GM12864 (cell line): Measurements from ENCODE around the gene TIE1.

Experiments used
- DNase-seq: peaks from one replicate; pipeline ENCODE4 v3.0.0-alpha.2; 2011; ENCODE audit warnings: low read depth
- H3K4me3 ChIP-seq: 2 replicates; pipeline ENCODE4 v1.5.1; 2011; ENCODE audit warnings: mild to moderate bottlenecking, low read depth, low read length, control low read depth
- CTCF ChIP-seq: IDR thresholded peaks from 2 replicates; pipeline ENCODE4 v1.5.1; 2011; ENCODE audit warnings: low read depth, mild to moderate bottlenecking, moderate library complexity, low read length, control low read depth, inconsistent platforms; ENCODE audit errors: missing control alignments

Gene TIE1

DNA sequence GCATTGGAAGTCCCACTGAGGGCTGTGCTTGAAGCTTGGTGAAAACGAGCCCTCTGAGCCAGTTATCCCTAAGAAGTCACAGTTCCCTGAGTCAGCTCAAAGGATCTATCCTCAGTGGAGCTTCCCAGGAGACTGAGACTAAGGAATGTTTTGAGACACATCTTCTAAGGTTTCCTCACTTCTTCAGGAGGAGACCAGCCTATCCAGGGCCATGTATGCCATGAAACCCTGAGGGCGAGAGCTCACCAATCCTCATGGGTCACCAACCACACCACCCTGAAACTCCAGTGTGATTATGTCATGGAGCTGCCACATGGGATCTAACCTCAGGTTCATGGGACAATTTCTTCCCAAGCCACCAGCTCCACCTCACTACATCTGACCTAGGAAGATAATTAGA, 7.6 kb upstream of the TIE1 start:
- TF ChIP-seq CTCF, result no peak

DNA sequence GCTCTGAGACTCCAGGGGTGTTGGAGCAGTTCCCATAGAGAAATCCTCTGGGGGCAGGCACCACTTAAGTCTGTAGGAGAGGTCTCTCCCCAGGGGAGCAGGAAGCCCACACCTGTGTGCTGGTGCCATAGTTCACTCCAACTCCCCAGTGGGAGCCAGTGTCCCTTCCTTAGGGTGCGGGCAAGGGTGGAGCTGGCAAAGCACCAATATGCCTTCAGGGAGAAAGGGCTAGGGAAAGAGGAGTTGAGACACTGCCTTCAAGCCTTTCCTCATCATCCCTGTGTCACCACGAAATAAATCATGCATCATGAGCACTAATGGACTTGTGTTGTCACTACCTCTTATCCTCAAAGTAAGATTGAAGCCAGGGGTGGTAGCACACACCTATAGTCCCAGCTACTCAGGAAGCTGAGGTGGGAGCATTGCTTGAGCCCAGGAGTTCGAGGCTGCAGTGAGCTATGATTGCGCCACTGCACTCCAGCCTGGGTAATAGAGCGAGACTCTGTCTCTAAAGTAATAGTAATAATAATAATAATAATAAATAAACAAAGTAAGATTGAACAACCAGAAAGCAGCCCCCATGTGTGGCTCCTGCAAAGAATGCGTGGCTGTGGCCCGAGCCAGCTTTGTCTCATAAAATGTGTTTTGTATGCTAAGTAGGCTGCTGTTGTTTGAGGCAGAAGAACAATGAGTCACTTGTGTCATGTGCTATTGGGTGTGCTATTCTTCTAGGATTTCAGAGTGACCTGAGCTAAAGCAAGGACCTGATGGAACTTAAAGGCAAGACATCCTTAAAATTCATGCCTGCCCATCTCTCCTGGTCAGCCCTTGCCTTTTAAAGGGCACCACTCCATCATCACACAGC, 6.7 kb upstream of the TIE1 start:
- DNase-seq, result no peak
- no peak for TF ChIP-seq CTCF
- H3K4me3 ChIP-seq, result no peak overlapping the region

More for the DNA sequence above, 7.6 kb upstream of the TIE1 start:
- no peak overlapping the region for H3K4me3 ChIP-seq
- DNase-seq, result no peak

GRCh38 chr1:43294761-43295160, 6.0 kb upstream of the TIE1 start:
- DNase-seq, result no peak
- no peak for TF ChIP-seq CTCF

GRCh38 chr1:43296207-43296606, 4.6 kb upstream of the TIE1 start:
- no peak for DNase-seq

More at GRCh38 chr1:43294761-43295160, 6.0 kb upstream of the TIE1 start:
- H3K4me3 ChIP-seq, result no peak overlapping the region

DNA sequence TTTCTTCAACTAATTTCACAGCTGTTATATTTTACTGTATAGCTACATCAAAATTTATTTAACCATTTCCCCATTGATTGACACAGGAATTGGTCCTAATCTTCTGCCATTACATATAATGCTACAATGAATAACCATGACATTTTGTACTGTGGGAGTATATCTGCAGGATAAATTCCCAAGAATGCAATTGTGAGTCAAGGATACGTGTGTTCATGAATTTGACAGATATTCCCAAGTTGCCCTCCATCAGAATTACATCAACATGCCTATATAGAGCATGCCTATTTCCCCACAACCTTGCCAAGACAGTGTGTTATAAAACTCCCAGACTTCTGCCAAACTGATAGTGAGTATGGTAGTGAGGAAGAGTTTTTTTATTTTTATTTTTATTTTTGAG, 2.7 kb upstream of the TIE1 start:
- TF ChIP-seq CTCF, result no peak
- DNase-seq, result no peak

More at GRCh38 chr1:43296207-43296606, 4.6 kb upstream of the TIE1 start:
- TF ChIP-seq CTCF, result no peak
- no peak overlapping the region for H3K4me3 ChIP-seq

DNA sequence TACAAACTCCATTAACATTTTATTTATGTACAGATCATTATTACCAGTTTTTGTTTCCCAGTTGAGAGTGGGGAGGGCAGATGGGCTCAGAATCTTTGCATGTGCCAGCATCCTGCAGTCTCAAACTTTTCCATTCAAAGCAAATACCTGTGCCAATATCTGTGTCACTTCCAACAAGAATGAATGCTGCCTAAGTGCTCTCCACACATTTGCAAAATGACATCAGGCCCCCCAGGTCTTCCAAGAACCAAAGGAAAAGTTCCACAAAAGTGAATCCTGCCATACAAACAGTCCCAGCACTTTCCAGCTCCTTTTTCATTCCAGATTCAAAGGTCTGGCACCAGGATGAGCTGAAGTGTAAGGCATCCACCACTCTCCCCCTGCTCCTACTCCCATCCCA, 1.7 kb upstream of the TIE1 start:
- H3K4me3 ChIP-seq, result no peak overlapping the region
- no peak for TF ChIP-seq CTCF
- no peak for DNase-seq

More for the DNA sequence above, 2.7 kb upstream of the TIE1 start:
- no peak overlapping the region for H3K4me3 ChIP-seq

DNA sequence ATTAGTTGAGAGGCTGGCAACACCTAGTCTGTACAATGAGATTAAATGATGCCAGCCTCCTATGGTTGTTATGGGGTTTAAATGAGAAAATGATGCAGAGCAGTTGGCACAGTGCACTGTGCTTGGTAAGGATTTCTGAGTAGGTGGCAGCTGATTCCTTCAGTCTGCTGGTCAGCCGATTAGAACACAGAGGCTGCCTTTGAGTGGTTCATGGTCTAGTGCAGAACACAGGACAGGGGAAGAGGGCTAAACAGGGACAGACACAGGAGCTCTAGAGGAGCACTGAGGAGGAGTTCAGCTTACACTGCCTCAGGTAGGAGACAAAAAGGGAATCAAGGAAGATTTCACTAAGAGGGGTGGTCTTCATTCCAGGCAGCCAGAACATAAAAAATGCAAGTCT, 1.4 kb downstream of the TIE1 start:
- no peak overlapping the region for H3K4me3 ChIP-seq
- DNase-seq, result no peak
- no peak for TF ChIP-seq CTCF
